ENCODE measurements around the gene KCNK17.

The KCNK17 gene

GRCh38 chr6:39266375-39266774 is 47.8 kb downstream of the KCNK17 start:
- DNase-seq = peak; percentile 86

DNA sequence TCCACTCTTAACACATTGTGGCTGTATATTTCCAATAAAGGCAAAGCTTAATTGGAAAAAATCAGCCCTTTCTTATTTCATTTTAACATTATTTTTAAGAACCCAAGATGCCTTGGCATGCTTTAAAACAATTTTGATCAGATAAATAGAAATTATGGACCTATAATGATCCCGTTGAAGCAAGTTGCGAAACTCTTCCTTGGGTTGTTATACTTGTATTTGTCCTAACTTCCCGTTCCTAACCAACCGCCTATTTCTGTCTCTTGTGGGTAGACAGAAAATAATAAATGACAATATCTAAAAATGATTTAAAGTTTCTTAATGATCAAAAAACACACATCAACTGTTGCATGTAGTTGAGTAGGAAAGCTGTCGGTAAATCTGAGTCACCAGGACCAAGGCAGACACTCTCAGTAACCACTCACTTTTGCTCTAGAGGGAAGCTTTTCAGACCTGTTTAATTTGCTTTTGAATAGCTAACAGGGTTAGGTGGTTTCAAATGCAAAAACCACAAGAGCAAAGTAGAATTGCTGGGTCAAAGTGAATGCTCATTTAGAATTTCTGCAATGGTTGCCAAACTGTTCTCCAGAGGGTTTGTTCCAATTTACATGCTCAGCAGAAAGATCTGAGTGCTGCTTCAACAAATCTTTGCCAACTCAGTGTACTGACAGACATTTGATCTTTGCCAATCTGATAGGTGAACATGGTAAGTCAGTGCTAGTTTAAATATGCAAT is 50.7 kb downstream of the KCNK17 start:
- no peak for DNase-seq

DNA sequence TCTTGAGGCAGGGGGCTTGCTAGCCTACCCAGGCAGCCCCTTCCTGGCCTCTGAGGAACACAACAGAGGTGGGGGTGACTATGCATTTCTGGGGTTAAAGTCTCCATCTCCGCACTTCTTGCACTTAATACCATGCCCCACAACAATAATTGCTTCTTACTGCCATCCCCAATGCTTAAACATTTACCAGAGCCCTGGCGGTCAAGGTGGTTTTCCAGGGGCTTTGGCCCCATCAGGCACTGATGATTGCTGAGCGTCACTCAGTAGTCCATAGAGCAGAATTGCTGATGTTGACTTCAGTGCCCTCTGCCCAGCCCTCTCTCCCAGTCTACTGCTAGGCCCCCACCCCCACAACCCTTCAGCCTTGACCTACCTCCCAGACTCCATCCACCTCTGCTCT is 52.5 kb downstream of the KCNK17 start:
- no peak for DNase-seq

GRCh38 chr6:39260953-39261352 is 53.3 kb downstream of the KCNK17 start:
- DNase-seq = no peak

- no peak for DNase-seq
Measured at GRCh38 chr6:39260456-39260855, 53.8 kb downstream of the KCNK17 start.

DNA sequence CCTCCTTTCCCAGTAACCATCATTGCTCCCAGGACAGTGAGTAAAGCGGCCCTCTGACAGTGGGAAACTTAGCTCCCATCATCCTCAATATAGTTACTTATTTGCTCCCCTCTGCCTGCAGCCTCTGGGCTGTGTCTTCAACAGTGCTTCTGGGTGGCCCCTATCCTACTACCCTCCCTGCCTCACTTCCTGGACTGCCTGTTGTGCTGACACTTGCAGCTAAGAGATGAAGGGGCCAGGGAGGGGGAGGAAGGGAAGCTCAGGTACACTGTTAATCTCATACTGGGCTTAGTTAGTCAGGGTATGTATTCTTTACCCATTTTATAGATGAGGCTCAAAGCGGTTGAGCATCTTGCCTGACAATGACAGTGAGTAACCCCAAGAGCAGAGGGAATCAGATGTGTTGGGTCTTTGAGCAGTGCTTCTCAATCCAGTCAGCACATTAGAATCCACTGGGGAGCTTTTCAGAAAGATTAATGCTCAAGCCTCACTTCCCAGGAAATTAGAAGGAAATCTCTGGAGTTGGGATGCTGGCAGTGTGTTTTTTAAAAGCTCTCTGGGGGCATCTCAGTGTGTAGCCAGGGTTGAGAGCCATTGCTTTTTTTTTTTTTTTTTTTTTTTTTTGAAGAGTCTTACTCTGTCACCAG is 57.8 kb downstream of the KCNK17 start:
- no peak for DNase-seq

DNA sequence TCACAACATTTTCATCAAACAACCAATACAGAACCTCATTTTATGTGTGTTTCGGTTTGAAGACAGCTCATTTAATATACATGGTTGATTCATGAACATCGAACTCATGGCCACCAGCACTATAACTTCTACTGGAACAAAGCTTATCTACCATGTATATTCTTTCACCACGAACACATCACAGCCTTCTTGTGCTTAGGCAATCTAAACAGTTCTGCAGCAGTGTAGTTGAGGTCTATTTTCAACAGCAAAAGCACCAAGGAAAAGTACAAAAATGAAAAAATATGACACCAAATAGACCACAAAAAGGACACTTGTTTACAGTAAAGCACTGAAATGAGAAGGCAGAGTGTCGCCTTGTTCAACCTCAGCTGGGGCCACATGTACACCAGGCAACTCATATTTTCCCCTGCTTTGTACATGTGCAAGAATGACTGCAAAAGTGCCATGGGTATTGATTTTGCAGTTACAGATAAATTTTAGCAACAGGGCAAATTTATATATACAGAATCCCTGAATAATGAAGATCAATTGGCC is 59.2 kb downstream of the KCNK17 start:
- no peak for DNase-seq

DNA sequence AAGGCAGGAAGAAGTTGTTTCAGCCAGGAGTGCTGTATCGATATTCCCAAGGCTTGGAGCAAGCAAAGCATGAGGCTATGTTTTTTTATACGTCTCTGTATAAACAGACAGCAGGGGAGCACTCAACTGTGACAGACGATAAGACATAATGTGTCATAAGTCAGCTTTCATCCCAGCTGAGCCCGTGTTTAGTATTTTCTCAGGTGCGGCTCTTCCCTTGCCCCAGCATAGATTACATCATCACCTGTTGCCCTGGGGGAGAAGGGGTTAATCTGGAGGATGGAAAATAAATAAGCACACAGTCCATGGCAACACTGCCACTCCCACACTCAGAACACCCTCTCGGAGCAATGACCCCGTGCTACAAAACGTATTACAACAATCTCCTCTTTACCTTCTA is 62.8 kb downstream of the KCNK17 start:
- DNase-seq = peak; percentile 80

DNA sequence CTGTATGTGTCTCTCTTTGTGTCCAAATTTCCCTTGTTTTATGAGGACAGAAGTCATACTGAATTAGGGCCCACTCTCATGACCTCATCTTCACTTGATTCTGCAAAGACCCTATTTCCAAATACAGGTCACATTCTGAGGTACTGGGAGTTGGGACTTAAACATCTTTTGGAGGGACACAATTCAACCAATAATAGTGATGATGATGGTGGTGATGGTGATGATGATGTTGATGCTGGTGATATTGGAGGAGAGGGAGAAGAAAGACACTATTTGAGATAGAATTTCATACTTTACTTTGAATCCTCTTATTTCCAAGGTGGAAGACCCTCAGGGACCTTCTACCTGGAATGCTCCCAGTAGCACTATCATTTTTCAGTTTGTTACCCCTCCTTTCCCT is 63.7 kb downstream of the KCNK17 start:
- DNase-seq = no peak

DNA sequence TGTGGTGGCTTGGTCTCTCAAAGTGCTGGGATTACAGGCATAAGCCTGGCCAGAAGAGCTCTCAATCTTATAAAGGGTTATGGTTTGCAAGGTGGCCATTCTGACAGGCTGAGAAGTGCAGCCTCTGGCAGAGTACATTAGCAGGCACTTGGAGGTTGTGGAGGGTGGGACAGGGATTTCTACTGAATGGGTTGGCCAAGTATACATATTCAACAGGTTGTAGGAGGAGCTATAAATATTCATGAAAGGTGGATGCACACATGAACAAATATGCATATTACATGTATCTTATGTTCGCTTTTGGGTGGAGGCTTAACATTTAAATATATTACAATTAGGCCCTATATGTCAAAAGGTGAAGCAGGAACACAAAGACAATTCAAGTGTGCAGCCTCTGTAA is 64.9 kb downstream of the KCNK17 start:
- no peak for DNase-seq
